Measurements from ENCODE around the gene MACC1.
"Not testable (repeated sequence)": the region's sequence is repeated elsewhere in the genome, so short reads cannot be mapped to it uniquely, and the experiment has no call there.

The MACC1 gene

GRCh38 chr7:20122653-20123316 is 94.4 kb downstream of the MACC1 start:
- DNase-seq, result not testable (repeated sequence)

DNA sequence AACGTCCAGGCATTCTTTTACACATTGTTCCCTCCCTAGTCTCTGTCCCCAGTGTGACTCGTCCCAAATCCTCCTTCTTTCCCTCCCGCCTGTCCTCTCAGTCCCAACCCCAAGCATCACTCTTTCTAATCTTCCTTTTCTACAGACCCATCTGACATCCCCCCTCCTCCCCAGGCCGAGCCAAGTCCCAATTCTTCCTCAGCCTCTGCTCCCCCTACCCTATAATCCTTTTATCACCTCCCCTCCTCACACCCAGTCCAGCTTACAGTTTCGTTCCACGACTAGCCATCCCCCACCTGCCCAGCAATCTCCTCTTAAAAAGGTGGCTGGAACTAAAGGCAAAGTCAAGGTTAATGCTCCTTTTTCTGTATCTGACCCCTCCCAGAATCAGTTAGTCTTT is 95.1 kb downstream of the MACC1 start:
- DNase-seq, result no peak

- DNase-seq, result no peak
These were observed 95.8 kb downstream of the MACC1 start for GRCh38 chr7:20121404-20121803.

DNA sequence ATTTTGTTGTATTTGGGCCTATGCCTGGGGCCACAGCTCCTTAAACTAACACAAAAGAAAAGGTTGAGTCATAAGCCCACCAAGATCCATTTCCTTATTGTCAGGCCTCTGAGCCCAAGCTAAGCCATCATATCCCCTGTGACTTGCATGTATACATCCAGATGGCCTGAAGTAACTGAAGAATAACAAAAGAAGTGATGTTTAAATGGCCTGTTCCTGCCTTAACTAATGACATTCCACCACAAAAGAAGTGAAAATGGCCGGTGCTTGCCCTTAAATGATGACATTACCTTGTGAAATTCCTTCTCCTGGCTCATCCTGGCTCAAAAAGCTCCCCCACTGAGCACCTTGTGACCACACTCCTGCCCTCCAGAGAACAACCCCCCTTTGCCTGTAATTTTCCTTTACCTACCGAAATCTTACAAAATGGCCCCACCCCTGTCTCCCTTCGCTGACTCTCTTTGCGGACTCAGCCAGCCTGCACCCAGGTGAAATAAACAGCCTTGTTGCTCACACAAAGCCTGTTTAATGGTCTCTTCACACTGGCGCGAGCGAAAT is 96.5 kb downstream of the MACC1 start:
- not testable (repeated sequence) for DNase-seq

DNA sequence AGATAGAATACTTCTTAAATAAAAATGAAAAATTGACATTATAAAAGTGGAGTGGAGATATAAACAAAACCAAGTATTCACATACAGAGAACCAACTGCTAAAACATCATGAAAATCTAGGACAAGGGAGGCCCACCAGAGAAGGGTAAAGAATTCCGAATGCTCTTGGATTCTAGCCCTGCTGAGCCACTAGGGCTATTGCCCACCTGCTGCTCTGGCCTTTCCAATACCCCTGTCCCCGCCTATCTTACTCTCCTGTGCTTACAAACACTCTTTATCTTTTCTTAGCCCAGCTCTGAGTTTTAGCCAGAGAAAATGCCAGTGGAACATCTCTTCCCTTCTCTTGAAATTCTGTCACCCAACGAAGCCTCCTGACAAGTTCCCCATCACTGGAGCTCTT is 100.3 kb downstream of the MACC1 start:
- DNase-seq, result no peak

GRCh38 chr7:20114468-20114867 is 102.7 kb downstream of the MACC1 start:
- no peak for DNase-seq

DNA sequence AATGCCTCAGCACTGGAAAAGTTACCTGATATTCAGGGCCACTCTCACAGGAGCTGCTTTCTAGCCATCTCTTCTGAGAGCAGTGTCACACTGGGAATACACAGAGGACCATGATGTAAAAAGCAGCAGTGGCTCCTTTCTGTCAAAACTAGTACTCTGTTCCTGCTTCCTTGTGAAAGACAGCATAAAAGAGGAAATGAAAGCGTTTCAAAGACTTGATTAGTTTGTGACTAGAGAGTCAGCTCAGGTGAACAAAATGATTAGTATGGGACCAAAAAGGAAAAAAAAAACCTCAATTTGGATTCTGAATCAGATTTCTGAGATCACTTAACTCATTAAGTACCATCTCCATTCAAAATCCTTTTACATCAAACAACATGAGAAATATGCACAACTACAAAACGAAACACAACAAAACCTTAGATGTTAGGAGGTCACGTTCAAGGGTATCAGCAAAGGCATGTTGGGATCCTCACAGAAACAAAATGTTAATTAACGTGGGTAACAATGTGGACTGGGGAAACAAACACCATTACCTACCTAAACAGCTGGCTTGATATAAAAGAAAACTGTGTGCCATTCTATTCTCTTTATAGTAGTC is 103.7 kb downstream of the MACC1 start:
- no peak for DNase-seq

DNA sequence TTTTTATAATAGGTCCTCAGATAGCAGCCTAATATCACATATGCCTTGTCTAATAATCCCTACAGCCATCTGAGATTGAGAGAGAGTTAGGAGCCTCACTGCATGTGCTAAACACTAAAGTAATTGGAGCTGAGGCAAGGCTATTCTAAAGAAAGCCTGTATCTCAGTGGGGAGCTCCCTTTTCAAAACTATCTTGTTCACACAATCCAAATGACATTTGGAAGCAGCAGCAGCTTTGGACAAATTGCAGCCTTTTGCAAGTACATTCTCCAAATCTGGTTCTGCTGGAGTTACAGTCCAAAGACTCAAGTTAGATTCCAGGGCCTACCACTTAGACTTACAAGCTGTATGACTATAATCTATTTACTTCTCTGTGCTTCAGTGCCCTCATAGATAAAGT is 104.5 kb downstream of the MACC1 start:
- no peak for DNase-seq

GRCh38 chr7:20111821-20112542 is 105.2 kb downstream of the MACC1 start:
- DNase-seq, result no peak

DNA sequence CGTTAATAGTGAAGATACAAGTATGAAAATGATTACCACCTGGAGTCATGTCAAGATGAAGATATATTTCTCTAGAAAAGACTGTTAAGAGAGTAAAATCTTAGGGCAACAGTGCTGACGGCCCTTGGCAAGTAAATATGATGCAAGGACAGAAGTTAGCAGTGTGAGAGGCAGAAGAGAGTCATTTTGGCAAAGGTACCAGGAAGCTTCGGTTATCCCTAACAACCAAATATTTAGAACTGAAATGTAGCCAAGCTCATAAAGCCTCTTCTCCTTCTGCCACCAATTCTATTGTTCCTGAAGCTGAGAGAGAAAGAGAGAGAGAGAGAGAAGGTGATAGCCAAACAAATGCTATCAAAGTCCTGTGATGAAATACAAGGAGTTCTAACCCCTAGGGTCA is 109.6 kb downstream of the MACC1 start:
- DNase-seq, result no peak

DNA sequence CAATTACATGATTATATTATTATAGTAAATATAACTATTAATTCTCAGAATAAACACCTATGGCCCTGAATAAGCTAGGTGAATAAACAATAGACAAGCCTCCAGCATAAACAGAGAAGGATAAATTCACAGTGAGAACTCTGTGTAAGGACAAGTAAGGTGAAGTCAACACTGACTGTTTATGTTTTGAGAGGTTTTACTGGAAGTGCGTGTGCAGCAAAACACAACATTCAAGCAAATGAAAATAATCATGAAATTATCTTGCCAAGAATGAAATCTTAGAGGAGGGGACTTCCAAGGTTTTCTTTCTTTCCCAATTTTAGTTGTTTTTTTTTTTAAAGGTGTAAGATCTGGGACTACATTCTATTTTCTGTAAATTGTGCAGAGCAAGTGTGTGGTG is 112.5 kb downstream of the MACC1 start:
- no peak for DNase-seq

DNA sequence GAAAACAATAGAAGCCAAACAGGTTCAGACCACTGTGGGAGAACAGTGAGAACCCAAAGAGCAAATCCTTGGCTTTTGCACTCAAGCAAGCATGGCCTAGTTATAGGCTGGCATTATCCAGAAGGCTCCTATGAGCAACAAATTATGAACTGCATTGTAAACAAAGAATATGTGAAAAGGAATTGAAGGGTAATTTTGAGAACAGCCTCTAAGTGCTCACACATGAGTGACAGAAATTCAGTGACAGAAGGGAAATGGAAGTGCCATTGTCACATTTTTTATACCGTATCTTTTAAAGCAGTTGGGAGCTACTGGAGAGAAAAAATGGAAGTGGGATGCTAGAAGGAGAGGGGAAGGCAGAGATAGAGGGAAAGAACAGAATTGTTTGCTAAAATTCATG is 114.2 kb downstream of the MACC1 start:
- no peak for DNase-seq

- DNase-seq, result no peak
These were observed 121.3 kb downstream of the MACC1 start for GRCh38 chr7:20095862-20096261.

DNA sequence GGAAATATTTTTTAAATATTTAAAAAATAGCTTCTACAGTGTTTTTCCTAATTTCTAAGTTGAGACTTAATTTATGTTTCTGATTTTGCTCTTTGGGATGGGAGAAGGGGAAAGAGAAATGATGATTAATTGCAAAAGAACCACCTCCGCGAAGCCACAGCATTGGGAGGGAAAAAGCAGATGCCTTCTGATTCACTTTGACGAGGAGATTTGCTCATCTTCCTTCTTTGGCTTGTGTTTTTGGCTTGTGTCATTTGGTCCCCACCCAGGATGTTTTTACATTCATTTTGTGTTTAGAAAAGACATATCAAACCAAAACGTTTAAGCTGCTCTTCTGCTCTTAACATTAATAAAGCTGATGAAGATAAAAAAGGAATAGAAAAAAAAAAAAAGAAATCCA is 121.7 kb downstream of the MACC1 start:
- no peak for DNase-seq

- no peak for DNase-seq
These were observed 127.8 kb downstream of the MACC1 start for GRCh38 chr7:20089431-20089830.

DNA sequence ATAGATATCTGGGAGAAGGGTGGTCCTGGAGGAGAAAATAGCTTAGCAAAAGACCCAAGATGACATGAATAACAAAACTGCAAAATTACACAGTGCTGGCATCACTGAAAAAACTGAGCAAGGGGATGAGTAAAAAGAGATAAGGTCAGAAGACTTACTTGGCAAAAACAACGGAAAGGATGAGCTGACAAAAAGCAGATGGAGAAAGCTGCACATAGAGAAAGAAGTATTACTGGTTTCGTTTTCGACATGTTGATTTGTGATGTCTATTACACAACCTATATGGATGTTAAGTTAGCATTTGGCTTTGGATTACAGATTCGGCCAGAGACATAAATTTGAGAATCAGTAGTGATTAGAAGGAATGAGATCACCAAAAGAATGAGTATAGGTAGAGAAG is 132.1 kb downstream of the MACC1 start:
- DNase-seq, result no peak
